Activated CD4-positive, alpha-beta T cell treated with anti-CD3 and anti-CD28 coated beads for 48 hours (primary cell): Measurements from ENCODE around the gene ZNF79.
A peak's percentile ranks its signal among the peaks of the same experiment; 100 is the strongest.

Experiments
- DNase-seq: peaks from one replicate; pipeline ENCODE4 v3.0.0-alpha.2; 2020

ZNF79 gene

DNA sequence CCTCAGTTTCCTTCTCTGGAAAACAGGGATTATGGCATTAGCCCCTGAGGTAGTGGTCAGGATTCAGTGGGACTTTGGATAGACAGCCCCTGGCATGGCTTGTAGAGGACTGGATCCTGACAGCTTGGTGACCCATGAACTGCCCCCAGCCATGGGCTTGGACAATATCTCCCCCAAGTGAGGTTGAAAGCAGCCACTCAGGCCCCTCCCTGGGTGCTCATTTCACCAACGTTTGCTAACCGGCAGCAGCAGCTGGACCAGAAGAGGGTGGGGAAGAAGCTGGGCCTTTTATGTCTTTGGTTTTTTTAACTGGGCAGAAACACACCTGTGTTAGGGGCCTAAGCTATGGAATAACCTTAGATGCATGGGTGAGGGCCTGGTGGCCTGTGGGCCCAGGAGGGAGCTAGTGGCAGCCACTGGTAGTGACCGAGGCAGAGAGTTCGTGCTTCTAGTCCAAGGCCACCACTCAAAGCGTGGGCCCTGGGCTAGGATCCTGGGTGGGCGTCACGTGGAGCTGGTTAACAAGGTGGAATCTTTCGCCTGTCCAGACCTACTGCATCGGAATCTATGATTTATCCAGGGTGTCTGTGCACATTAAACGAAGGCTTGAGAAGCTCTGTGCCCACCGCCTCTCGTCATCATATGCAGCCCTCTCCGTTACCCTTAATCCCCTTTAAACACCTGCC lies 25.3 kb upstream of the ZNF79 start:
- no peak for DNase-seq

- no peak for DNase-seq
Observed at GRCh38 chr9:127399736-127400269, 24.4 kb upstream of the ZNF79 start.

DNA sequence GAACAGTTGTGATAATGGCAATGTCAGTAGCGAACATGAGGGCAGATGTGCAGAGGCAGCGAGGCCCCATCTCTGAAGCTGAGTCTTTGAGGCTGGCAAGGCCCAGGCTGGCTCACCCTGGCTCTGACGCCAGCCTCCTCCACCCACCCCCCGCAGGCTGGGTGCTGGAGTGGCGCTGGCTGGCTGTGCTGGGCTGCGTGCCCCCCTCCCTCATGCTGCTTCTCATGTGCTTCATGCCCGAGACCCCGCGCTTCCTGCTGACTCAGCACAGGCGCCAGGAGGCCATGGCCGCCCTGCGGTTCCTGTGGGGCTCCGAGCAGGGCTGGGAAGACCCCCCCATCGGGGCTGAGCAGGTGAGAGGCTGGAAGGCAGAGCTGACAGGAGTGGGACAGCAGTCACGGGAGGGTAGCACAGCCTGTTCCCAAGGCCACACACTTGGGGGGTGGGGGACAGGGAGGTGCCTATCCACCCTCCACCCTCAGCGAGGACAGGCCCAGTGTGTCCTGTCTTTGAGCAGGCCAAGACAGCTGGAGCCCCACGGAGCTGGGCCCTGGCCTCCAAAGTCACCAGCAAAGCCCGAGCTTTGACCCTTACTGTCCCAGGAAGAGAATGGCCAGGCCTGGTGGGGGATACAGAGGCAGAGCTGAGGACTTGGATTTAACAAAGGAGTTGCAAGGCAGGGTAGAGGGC lies 21.6 kb upstream of the ZNF79 start:
- no peak for DNase-seq

GRCh38 chr9:127403507-127404192 lies 20.5 kb upstream of the ZNF79 start:
- DNase-seq: no peak

DNA sequence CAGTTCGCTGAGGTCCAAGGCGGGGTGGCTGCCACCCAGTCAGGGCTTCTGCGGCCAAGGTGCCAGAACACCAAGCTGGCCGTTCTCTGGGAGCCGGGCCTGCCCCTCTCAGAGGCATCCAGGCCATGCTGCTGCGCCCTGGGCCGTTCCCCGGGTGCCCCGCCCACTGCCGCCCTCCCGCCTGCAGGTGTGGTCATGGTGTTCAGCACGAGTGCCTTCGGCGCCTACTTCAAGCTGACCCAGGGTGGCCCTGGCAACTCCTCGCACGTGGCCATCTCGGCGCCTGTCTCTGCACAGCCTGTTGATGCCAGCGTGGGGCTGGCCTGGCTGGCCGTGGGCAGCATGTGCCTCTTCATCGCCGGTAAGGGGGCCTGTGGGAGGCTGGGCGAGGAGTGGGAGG lies 19.6 kb upstream of the ZNF79 start:
- no peak for DNase-seq

- DNase-seq: no peak
Observed at GRCh38 chr9:127405344-127406125, 18.6 kb upstream of the ZNF79 start.

GRCh38 chr9:127406799-127407491 lies 17.2 kb upstream of the ZNF79 start:
- no peak for DNase-seq

- no peak for DNase-seq
Observed at GRCh38 chr9:127407492-127407843, 16.7 kb upstream of the ZNF79 start.

DNA sequence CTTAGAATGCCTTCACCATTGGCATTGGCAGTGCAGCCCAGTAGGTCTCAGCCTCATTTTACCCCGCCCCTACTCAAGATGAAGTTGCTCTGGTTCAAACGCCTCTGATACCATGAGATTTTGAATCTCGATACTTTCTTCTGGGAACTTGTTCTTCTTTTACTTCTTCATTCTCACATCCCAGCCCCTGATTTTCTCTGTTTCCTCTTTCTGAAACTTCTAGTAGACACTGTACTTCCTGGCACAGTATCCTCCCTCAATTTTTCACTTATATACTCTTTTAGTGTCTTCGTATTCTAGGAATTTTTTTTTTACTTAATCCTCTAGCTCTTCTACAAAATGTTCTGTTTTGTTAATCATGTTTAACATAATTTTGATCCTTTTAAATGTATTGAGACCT lies 13.1 kb upstream of the ZNF79 start:
- DNase-seq: no peak

DNA sequence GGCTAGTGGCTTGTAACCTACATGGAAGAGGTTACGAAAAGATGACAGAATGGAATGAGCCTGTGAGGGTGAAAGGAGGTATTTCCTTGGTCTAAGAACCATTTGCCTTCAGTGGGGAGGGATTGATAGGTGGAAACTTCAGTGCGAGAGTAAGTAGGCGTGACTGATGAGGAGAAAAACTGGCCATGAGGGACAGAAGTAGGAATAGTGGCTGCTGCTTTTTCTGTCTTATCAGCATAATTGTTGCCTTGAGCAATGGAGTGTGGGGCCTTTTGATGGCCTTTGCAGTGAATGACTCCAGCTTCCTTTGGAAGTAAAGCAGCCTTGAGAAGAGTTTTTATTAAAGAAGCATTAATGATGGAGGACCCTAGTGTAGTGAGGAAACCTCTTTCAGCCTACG lies 9.0 kb upstream of the ZNF79 start:
- DNase-seq: no peak

- DNase-seq: no peak
Observed at GRCh38 chr9:127415657-127416056, 8.5 kb upstream of the ZNF79 start.

- DNase-seq: no peak
Observed at GRCh38 chr9:127417131-127418036, 6.8 kb upstream of the ZNF79 start.

DNA sequence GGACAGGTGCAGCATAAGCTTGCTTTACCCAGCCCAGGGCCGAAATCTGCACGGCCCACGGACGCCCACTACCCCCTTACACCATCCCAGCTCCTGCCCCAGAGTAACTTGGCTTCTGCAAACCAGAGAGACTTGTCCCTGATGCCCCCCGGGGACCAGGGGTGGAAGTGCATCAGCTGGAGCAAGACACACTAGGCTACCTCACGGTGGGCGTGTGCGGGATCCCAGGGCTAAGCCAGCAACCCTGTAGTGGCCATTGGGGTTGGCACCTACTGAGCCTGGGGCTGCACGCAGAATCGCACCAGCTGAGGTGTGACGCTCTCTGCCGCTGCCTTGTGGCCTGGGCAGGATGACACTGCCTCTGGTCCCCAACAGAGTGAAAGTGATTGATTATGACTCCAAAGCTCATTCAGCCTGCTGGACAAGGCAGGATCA lies 6.1 kb upstream of the ZNF79 start:
- DNase-seq: peak; percentile 65

GRCh38 chr9:127419348-127419747 lies 4.8 kb upstream of the ZNF79 start:
- no peak for DNase-seq

DNA sequence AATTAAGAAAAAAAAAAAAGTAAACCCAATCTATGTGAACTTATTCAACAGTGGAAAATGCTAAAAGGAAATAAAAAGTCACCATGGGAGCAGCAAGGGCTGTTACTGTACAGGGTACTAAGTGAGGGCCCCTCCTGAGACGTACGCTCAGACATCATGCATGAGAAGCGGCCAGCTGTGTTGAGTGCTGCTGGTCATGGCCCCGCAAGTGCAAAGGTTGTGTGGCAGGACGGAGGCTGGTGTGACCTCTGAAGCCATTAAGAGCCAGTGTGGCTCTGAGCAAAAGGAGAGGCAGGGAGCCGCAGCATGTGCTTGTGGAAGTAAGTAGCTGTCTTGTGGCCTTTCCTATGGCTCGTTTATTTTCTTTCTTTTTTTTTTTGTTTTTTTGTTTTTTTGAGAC lies 3.1 kb upstream of the ZNF79 start:
- DNase-seq: no peak

DNA sequence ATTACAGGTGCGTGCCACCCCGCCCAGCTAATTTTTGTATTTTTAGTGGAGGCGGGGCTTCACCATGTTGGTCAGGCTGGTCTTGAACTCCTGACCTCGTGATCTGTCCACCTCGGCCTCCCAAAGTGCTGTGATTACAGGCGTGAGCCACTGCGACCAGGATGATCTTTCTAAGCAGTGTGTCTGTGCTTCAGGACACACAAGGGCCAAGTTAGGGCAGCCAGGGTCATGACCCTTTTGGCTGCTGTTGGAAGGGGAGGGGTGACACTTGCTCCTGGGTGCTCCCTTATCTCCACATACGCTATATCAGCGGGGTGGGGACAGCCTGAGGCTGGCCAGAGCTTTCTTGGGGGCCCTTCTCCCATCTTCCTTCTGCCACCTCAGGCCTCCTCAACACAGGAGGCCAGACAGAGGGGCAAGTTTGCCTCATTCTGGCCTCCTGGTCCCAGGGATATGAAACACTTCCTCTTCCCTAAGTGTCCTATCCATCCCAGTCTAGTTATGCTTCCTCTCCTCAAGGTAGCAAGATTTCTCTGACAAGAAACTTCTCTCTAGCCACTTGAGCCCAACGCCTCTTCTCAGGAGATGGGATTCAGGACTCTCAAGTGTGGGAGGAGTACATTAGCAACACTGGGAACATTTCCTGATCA lies 1.9 kb upstream of the ZNF79 start:
- DNase-seq: no peak

DNA sequence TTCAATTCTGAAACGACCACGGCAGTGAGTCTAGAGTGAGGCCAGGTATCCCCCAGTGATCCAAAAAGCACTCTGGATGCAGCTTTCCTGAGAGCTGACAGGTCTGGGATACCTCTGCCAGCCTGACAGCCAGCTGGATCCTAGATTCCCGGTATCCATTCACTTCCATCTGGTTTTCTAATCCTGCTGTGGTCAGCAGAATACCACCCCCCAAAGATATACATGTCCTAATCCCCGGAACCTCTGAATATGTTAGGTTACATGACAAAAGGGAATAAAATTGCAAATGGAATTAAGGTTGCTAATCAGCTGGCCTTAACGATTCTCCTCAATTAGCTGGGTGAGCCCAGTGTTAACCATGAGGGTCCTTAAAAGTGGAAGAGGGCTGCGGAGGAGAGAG lies 1.4 kb upstream of the ZNF79 start:
- DNase-seq: no peak

DNA sequence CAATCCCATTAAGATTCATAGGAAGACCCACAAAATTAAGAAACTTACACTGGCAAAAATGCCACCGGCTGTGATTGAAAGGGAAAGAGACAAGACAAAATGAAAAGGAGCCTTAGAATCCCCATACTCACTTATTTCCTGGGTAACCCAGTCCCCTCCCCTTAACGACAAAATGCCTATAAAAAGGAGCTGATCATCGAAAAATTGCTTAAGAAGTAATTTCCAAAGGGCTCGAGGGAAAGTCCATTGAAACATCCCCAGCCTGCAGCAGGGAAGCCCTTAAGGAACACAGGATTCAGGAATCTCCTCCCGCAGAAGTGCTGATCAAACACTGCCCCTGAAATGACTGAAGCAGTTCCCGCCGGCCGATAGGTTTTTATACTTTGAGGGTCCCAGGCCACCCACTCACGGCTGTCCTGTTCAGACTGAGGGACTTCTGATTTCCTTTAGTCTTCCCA lies 677 bp upstream of the ZNF79 start:
- no peak for DNase-seq

- DNase-seq: peak; percentile 54
Observed at GRCh38 chr9:127424676-127424999, 456 bp downstream of the ZNF79 start.

DNA sequence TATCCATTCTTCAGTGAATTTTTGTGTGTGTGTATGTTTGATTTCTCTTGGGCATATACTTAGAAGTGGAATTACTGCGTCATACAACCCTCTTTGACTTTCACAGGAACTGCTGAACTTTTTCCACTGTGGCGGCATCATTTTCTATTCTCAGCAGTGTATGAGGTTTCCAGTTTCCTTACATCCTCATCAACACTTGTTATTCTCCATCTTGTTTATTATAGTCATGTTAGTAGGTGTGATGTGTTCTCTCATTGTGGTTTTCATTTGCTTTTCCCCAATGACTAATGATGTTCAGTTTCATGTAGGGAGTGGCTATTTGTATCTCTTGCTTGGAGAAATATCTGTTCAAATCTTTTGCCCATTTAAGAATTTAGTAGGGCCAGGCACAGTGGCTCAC lies 2.6 kb downstream of the ZNF79 start:
- DNase-seq: peak; percentile 71

- DNase-seq: no peak
Observed at GRCh38 chr9:127428348-127428747, 4.2 kb downstream of the ZNF79 start.
